Activated CD4-positive, alpha-beta T cell treated with anti-CD3 and anti-CD28 coated beads, Interleukin-2, amount 50 U/mL, for 48 hours (primary cell): ENCODE measurements around the gene MEX3C.

ENCODE experiments used
- DNase-seq, 2 experiments: peaks; one replicate each; pipeline ENCODE4 v3.0.0-alpha.2; 2020

The MEX3C gene

GRCh38 chr18:51191128-51191717 is 6.3 kb downstream of the MEX3C start:
- no peak for DNase-seq

- DNase-seq = no peak
These were observed 7.5 kb downstream of the MEX3C start for GRCh38 chr18:51190000-51190399.

DNA sequence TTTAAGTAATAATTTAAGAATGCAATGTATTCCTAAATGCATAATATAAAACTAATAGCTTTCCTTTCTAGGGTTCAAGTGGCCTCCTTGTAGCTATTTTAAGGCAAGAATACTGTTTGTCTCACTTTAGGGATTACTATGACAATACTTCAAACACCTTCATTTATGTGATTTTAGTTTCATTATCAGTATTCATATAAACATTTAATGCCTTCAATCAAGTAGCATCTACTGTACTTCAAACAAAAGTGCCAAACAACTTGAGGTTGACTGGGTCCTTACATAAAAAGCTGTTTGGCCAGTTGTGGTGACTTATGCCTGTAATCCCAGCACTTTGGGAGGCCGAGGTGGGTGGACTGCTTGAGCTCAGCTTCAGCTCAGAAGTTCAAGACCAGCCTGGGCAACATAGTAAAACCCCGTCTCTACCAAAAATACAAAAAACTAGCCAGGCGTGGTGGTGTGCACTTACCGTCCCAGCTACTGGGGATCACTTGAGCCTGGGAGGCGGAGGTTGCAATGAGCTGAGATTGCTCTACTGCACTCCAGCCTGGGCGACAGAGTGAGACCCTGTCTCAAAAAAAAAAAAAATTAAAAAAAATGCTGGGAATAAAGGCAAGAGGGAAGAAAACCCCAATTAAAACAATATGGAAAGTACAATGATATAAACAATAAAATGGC is 9.3 kb downstream of the MEX3C start:
- DNase-seq = no peak

- DNase-seq = no peak
These were observed 12.4 kb downstream of the MEX3C start for GRCh38 chr18:51185075-51185474.

- DNase-seq = no peak
These were observed 13.4 kb downstream of the MEX3C start for GRCh38 chr18:51184091-51184457.

GRCh38 chr18:51183372-51184090 is 13.9 kb downstream of the MEX3C start:
- no peak for DNase-seq

- no peak for DNase-seq
These were observed 14.7 kb downstream of the MEX3C start for GRCh38 chr18:51182824-51183223.

DNA sequence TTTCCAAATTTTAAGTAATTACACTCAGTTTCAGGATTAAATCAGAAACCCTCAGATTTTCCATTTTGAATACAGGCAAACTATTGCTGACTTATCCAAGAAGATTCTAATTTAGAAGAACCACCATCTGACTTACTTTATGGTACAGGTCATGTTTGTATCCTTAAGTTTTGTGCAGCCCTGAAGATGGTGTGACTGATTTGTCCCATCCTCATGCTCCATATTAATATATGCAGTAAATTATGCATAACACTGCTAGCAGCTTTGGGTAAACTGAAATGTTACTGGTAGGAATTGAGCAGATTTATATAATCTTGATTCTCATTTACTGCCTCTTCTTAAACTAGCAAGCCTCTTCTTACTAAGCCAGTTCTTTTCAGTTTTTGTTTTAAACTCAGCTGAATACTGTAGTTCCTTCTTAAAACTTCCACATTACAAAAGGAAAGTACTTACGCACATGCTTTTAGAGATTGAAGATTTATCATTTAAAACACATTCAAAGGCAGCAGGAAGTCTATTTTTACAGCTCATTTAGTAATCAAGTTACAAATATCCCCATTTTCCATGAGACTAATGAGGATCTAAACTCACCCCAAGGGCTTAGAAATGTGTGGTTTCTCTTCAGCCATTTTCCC is 25.7 kb downstream of the MEX3C start:
- no peak for DNase-seq

DNA sequence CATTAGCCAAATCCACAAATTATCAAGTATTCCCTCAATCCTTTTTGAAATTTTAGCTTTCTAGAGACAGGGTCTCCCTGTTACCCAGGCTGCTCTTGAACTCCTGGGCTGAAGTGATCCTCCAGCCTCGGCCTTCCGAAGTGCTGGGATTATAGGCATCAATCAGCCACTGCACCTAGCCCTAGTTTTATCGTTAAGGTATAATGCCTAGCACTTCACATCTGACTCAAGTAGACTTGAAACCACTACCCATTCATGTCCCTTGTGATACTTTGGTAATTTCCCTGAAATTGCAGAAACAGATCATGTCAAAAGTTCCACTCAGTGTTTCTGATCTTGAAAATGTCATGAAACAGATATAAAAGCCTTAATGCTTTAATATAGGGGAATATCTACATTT is 26.3 kb downstream of the MEX3C start:
- DNase-seq = no peak

DNA sequence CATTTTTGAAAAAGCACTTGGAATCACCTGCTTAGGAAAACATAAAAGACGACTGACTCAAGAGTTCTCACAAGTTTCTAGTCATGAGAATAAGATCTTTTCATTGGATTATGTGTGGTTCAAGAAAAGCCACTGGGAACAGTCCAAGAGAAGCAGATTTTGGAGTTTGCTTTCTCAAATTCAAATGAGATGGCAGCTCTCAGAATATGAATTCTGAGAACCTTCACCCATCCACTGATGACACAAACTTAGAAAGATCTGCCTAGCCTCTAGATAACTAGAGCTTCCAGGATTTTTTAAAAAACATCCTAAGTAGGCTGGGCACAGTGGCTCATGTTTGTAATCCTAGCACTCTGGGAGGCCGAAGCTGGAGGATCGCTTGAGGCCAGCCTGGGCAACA is 26.8 kb downstream of the MEX3C start:
- no peak for DNase-seq

- DNase-seq = no peak
These were observed 27.8 kb downstream of the MEX3C start for GRCh38 chr18:51169731-51170130.

GRCh38 chr18:51168960-51169662 is 28.4 kb downstream of the MEX3C start:
- DNase-seq = no peak

- DNase-seq = no peak
These were observed 29.3 kb downstream of the MEX3C start for GRCh38 chr18:51168026-51168742.

GRCh38 chr18:51165296-51165695 is 32.2 kb downstream of the MEX3C start:
- no peak for DNase-seq

GRCh38 chr18:51164761-51165281 is 32.7 kb downstream of the MEX3C start:
- no peak for DNase-seq

DNA sequence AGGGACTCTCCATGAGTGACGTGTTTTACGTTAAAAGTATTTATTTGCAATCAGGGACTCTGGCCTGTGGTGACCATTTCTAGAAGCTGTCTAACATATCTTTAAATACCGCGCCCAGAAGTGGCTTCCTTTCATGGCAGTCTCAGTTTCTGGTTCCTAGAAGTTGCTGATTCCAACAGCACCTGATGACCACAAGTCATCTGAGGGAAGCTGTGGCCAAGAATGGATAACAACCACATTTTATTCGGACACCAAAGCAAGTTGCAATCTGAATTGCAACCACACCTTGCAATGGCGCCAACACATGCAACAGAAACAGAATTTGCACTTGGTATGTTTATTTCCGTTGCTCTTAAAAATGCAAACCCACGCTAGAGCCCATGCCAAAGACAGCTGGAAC is 33.1 kb downstream of the MEX3C start:
- DNase-seq = no peak

- DNase-seq = no peak
These were observed 33.9 kb downstream of the MEX3C start for GRCh38 chr18:51163543-51163942.

GRCh38 chr18:51162617-51163016 is 34.9 kb downstream of the MEX3C start:
- no peak for DNase-seq

GRCh38 chr18:51160646-51161045 is 36.8 kb downstream of the MEX3C start:
- no peak for DNase-seq

GRCh38 chr18:51157215-51157614 is 40.3 kb downstream of the MEX3C start:
- no peak for DNase-seq

DNA sequence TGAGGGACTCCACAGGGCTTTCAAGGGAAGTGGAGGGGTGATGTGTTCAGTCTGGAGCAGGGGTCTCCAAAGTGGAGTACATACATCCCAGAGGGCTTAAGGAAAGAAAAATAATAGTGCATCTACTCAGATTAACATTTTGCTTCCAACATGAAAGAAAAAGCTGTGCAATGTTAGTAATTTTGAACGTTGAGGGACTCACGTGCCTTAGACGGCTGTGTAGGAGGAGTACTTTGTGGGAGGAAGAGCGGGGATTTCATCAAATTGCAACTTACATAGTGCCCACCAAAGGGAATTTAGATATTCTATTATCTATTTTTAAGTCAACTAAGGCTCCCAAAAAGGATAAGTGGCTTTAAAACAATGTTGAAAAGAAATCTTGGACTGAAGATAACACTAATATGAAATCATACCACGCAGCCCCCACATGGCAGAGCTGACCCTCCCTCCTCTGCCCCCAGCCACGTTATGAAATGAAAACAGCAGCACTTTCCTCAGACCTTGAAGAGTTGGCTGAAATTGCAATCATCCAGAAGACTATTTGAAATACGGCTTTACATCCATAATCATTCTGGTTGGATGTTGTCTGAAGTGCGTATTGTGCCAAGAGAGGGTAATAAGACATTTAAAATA is 42.9 kb downstream of the MEX3C start:
- no peak for DNase-seq
